G401 (cell line): ENCODE data around the gene GTSE1. TPM values are rescaled to one million over a fixed set of nuclear protein-coding genes. Genes with fewer than 3 reads are reported as not detected.

Source experiments
- DNase-seq: peaks from one replicate; pipeline ENCODE4 v3.0.0-alpha.2; 2015; ENCODE audit warnings: low spot score
- in situ Hi-C: cut with HindIII; loops from 2 replicates; pipeline ENCODE4 v1.10.0; 2016; ENCODE audit warnings: low sequenced_read_pairs, mixed read lengths
- total RNA-seq: library from RNA; depleted of rRNA; stranded (reverse); fragments of >200 nt; shearing (Covaris generic); gene quantifications from 2 replicates; pipeline ENCODE4 v1.2.3, GENCODE V29; 2014

Gene GTSE1
- total RNA-seq, 1 experiment from 2014 or later, result 46.3 TPM

GRCh38 chr22:46356496-46357480, 60.1 kb downstream of the GTSE1 start:
- no peak for DNase-seq
- in situ Hi-C loops, result no loop called here

GRCh38 chr22:46357711-46358520, 61.2 kb downstream of the GTSE1 start:
- in situ Hi-C loops, result no loop called here
- DNase-seq, result no peak

GRCh38 chr22:46358766-46359165, 62.1 kb downstream of the GTSE1 start:
- in situ Hi-C loops, result no loop called here
- no peak for DNase-seq

GRCh38 chr22:46359362-46359761, 62.7 kb downstream of the GTSE1 start:
- no peak for DNase-seq
- in situ Hi-C loops, result no loop called here

- DNase-seq, result no peak
- in situ Hi-C loops, result no loop called here
These were observed 63.4 kb downstream of the GTSE1 start for GRCh38 chr22:46360097-46360496.

- in situ Hi-C loops, result no loop called here
- no peak for DNase-seq
These were observed 64.2 kb downstream of the GTSE1 start for GRCh38 chr22:46360891-46361290.

GRCh38 chr22:46361826-46362202, 65.1 kb downstream of the GTSE1 start:
- in situ Hi-C loops, result no loop called here

GRCh38 chr22:46362203-46362933, 65.7 kb downstream of the GTSE1 start:
- in situ Hi-C loops, result no loop called here
- DNase-seq, result no peak

More at GRCh38 chr22:46361826-46362202, 65.1 kb downstream of the GTSE1 start:
- DNase-seq, result no peak

GRCh38 chr22:46362934-46363515, 66.4 kb downstream of the GTSE1 start:
- in situ Hi-C loops, result no loop called here
- no peak for DNase-seq

GRCh38 chr22:46363611-46364321, 67.1 kb downstream of the GTSE1 start:
- DNase-seq, result no peak
- in situ Hi-C loops, result no loop called here

GRCh38 chr22:46364341-46365165, 67.9 kb downstream of the GTSE1 start:
- no peak for DNase-seq
- in situ Hi-C loops, result no loop called here

GRCh38 chr22:46365166-46365624, 68.5 kb downstream of the GTSE1 start:
- in situ Hi-C loops, result no loop called here
- no peak for DNase-seq

- in situ Hi-C loops, result no loop called here
- no peak for DNase-seq
These were observed 69.7 kb downstream of the GTSE1 start for GRCh38 chr22:46366327-46366731.

GRCh38 chr22:46366801-46367706, 70.4 kb downstream of the GTSE1 start:
- no peak for DNase-seq
- in situ Hi-C loops, result no loop called here

- in situ Hi-C loops, result no loop called here
- no peak for DNase-seq
These were observed 71.1 kb downstream of the GTSE1 start for GRCh38 chr22:46367707-46368191.

- DNase-seq, result no peak
- in situ Hi-C loops, result no loop called here
These were observed 71.8 kb downstream of the GTSE1 start for GRCh38 chr22:46368422-46368821.
